ENCODE measurements around the gene RCHY1.

GRCh38 chr4:75490155-75490554 lies 24.0 kb downstream of the RCHY1 start:
- TF ChIP-seq EZH2 (IDR thresholded peaks at IDR 0.05) (no peak), CTCF (IDR thresholded peaks at IDR 0.05 in 2 of 3, conservative IDR thresholded peaks at IDR 0.05 in 1 of 3; ENCODE audit: borderline replicate concordance in 1 of 3, insufficient read depth in 1 of 3, low read depth in 2 of 3, low read length in 2 of 3) (peak in 2 of 3 experiments; percentile 16 to 30; a peak in 1 of 6 replicates), EZH2phosphoT487 (IDR thresholded peaks at IDR 0.05; ENCODE audit: borderline replicate concordance) (no peak), POLR2A (IDR thresholded peaks at IDR 0.05; ENCODE audit: borderline replicate concordance, extremely low read depth, insufficient read depth, insufficient read length) (no peak)

Measured in HCT116 (cell line).